Measurements from ENCODE around the gene GPC1. TPM values are rescaled to one million over a fixed set of nuclear protein-coding genes. Genes with fewer than 3 reads are reported as not detected.

Gene GPC1
- total RNA-seq, 2 donors from 2014 or later, result 37.8 to 69.7 TPM

DNA sequence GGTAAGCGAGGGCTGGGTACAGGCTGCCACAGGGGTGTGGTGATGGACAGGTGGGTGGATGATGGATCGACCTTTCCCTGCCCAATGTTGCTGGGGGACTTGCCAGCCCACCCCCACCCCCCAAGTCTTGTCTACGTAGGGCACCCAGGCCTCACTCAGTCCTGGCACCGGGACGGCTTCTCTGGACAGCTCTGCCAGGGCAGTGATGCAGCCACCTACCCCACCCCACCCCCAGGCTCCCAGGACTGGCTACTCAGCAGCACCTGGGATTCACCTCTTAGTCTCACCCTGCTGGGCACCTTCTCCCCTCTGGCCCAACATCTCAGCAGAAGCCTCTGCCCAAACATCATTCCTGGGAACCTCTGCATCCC is 66.6 kb downstream of the GPC1 start:
- H3K4me1 ChIP-seq (ENCODE audit: control insufficient read depth, insufficient read depth, low read length), result no peaks in the 10 kb centered on the region
- H3K4me3 Mint-ChIP-seq, result no peak overlapping the region
- no peaks in the 10 kb centered on the region for H3K9me3 Mint-ChIP-seq
- H3K27me3 Mint-ChIP-seq (ENCODE audit: insufficient read depth), result no peaks in the 10 kb centered on the region
- no peaks in the 10 kb centered on the region for H3K36me3 Mint-ChIP-seq (ENCODE audit: low read depth)
- H3K4me3 ChIP-seq (ENCODE audit: low read length), result no peak overlapping the region
- 92% methylated on average over 5 of the region's 5 CpGs; no CpG with 5 or more reads in 1 of the 2 experiments for WGBS, 2 experiments (ENCODE audit: insufficient coverage in 1 of 2, insufficient read length in 1 of 2)
- H3K27ac Mint-ChIP-seq, result no peak overlapping the region
- H3K4me1 Mint-ChIP-seq, result no peaks in the 10 kb centered on the region
- H3K9me3 ChIP-seq (ENCODE audit: control insufficient read depth, low read length), result no peaks in the 10 kb centered on the region
- no peaks in the 10 kb centered on the region for H3K36me3 ChIP-seq (ENCODE audit: control insufficient read depth, insufficient read depth, low read length)
- no peak overlapping the region for H3K9ac ChIP-seq (ENCODE audit: extremely low read depth, low read length, poor library complexity, severe bottlenecking)
- DNase-seq, result peak; percentile 22
- no peak overlapping the region for H3K27ac ChIP-seq (ENCODE audit: low read depth, low read length)
- TF ChIP-seq, protein P1, sequence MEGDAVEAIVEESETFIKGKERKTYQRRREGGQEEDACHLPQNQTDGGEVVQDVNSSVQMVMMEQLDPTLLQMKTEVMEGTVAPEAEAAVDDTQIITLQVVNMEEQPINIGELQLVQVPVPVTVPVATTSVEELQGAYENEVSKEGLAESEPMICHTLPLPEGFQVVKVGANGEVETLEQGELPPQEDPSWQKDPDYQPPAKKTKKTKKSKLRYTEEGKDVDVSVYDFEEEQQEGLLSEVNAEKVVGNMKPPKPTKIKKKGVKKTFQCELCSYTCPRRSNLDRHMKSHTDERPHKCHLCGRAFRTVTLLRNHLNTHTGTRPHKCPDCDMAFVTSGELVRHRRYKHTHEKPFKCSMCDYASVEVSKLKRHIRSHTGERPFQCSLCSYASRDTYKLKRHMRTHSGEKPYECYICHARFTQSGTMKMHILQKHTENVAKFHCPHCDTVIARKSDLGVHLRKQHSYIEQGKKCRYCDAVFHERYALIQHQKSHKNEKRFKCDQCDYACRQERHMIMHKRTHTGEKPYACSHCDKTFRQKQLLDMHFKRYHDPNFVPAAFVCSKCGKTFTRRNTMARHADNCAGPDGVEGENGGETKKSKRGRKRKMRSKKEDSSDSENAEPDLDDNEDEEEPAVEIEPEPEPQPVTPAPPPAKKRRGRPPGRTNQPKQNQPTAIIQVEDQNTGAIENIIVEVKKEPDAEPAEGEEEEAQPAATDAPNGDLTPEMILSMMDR (conservative IDR thresholded peaks at IDR 0.05), result no peak
- H3K27me3 ChIP-seq (ENCODE audit: control insufficient read depth, insufficient read depth, low read length, poor library complexity, severe bottlenecking), result no peaks in the 10 kb centered on the region

DNA sequence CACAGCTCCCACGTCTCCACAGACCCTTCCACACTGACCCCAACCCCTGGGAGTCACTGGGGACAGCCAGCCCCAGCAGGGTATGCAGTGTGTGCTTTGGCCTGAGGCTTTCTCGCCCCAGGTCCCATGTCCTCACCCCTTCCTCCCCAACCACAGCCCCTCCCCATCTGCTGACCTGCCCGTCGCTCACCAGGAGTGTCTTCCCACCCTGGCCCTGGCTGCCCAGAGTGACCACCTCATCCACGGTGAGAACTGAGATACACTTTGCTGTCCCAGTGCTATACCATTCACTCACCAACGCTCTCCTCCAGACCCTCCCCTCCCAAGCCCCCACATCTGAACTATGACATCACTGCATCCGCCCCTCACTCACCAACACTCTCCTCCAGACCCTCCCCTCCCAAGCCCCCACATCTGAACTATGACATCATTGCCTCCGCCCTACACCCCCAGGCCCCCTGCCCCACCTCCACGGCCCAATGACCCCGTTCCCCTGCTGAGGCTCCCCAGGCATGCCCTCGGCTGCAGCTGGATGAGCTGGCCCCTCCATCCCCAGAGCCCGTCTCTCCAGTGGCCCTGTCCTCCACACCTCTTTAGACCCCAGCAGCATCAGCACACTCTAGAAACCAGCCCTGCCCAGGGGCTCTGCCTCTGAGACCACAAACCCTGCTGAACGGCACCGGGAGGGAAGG is 67.1 kb downstream of the GPC1 start:
- H3K27me3 Mint-ChIP-seq (ENCODE audit: insufficient read depth), result no peaks in the 10 kb centered on the region
- H3K4me3 Mint-ChIP-seq, result no peak overlapping the region
- TF ChIP-seq, protein P1 (conservative IDR thresholded peaks at IDR 0.05), result no peak
- Histone ChIP-seq H3K9me3 (ENCODE audit: control insufficient read depth, low read length) (no peaks in the 10 kb centered on the region), H3K4me3 (ENCODE audit: low read length) (no peak overlapping the region), H3K27ac (ENCODE audit: low read depth, low read length) (no peak overlapping the region), H3K27me3 (ENCODE audit: control insufficient read depth, insufficient read depth, low read length, poor library complexity, severe bottlenecking) (no peaks in the 10 kb centered on the region), H3K4me1 (ENCODE audit: control insufficient read depth, insufficient read depth, low read length) (no peaks in the 10 kb centered on the region), H3K9ac (ENCODE audit: extremely low read depth, low read length, poor library complexity, severe bottlenecking) (no peak overlapping the region), H3K36me3 (ENCODE audit: control insufficient read depth, insufficient read depth, low read length) (no peaks in the 10 kb centered on the region)
- no peak overlapping the region for H3K27ac Mint-ChIP-seq
- H3K9me3 Mint-ChIP-seq, result no peaks in the 10 kb centered on the region
- WGBS, 2 experiments (ENCODE audit: insufficient coverage in 1 of 2, insufficient read length in 1 of 2), result 90 to 100% methylated on average over 7 to 14 of the region's 14 CpGs
- H3K4me1 Mint-ChIP-seq, result no peaks in the 10 kb centered on the region
- peak; percentile 19 for DNase-seq
- H3K36me3 Mint-ChIP-seq (ENCODE audit: low read depth), result no peaks in the 10 kb centered on the region

DNA sequence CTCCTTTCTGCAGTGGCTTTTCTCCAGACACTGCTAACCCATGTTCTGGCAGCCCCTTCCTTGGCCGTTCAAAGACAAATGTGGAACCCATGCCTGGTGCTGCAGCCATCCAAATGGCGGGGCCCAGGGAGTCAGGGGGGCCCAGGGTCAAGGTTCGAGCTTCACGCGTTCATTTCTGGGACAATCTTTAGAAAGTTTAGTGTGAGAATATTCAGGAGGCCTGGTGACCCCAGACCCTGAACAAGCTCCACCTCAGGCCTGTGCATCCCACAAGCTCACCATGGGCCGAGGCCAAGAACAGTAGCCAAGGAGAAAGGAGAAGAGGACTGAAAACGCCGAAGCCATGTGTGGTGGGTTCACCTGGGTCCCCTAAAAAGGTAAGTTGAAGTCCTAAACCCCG is 67.9 kb downstream of the GPC1 start:
- Histone ChIP-seq H3K4me1 (ENCODE audit: control insufficient read depth, insufficient read depth, low read length) (no peaks in the 10 kb centered on the region), H3K4me3 (ENCODE audit: low read length) (no peak overlapping the region), H3K27ac (ENCODE audit: low read depth, low read length) (no peak overlapping the region), H3K27me3 (ENCODE audit: control insufficient read depth, insufficient read depth, low read length, poor library complexity, severe bottlenecking) (no peaks in the 10 kb centered on the region), H3K9ac (ENCODE audit: extremely low read depth, low read length, poor library complexity, severe bottlenecking) (no peak overlapping the region), H3K9me3 (ENCODE audit: control insufficient read depth, low read length) (no peaks in the 10 kb centered on the region), H3K36me3 (ENCODE audit: control insufficient read depth, insufficient read depth, low read length) (no peaks in the 10 kb centered on the region)
- H3K27ac Mint-ChIP-seq, result no peak overlapping the region
- no peaks in the 10 kb centered on the region for H3K27me3 Mint-ChIP-seq (ENCODE audit: insufficient read depth)
- peak; percentile 17 for DNase-seq
- H3K4me1 Mint-ChIP-seq, result no peaks in the 10 kb centered on the region
- H3K4me3 Mint-ChIP-seq, result no peak overlapping the region
- H3K9me3 Mint-ChIP-seq, result no peaks in the 10 kb centered on the region
- no peaks in the 10 kb centered on the region for H3K36me3 Mint-ChIP-seq (ENCODE audit: low read depth)
- TF ChIP-seq, protein P1 (conservative IDR thresholded peaks at IDR 0.05), result no peak
- WGBS, 2 experiments (ENCODE audit: insufficient coverage in 1 of 2, insufficient read length in 1 of 2), result 83 to 93% methylated on average over 5 to 9 of the region's 9 CpGs

Measured in endodermal cell (in vitro differentiated cells).